ENCODE results near the gene ARPC1B. TPM values are rescaled to one million over a fixed set of nuclear protein-coding genes. Genes with fewer than 3 reads are reported as not detected.
A peak's percentile ranks its signal among the peaks of the same experiment; 100 is the strongest.

Gene ARPC1B
- total and polyA plus RNA-seq, 9 of the 15 experiments (the other 6 are each of a cell fraction or from before 2014, with no cell fraction given) = 6.7 to 357 (median 211) TPM

GRCh38 chr7:99365318-99366141 is 9.0 kb upstream of the ARPC1B start (continued):
- TF ChIP-seq MYC (IDR thresholded peaks at IDR 0.05; ENCODE audit: low read depth, low read length) (0 out of 2 replicates have a peak, but pooled peaks have one; percentile 41), MYC (CRISPR knock-in tag; IDR thresholded peaks at IDR 0.05; ENCODE audit: borderline replicate concordance, low read depth) (no peak), CTCF (IDR thresholded peaks at IDR 0.05 in 2 of 3, conservative IDR thresholded peaks at IDR 0.05 in 1 of 3; ENCODE audit: insufficient read depth in 2 of 3, low read depth in 1 of 3, low read length in 3 of 3) (peak; percentile 77 to 83 (median 78)), REST (IDR thresholded peaks at IDR 0.05; ENCODE audit: borderline replicate concordance) (peak; percentile 81; the same call in 1 of the 2 replicates), REST (CRISPR knock-in tag; IDR thresholded peaks at IDR 0.05; ENCODE audit: low read depth) (no peak), ZNF76 (CRISPR knock-in tag; IDR thresholded peaks at IDR 0.05; ENCODE audit: borderline replicate concordance) (no peak), ELF1 (tag; IDR thresholded peaks at IDR 0.05) (no peak)

Measured in K562 (cell line).